Measurements from ENCODE around the gene ZNF277.

Gene ZNF277

GRCh38 chr7:112205343-112206237 lies 905 bp upstream of the ZNF277 start (continued):
- TF ChIP-seq GLIS2 (tag by site-specific recombination; IDR thresholded peaks at IDR 0.05) (no peak), ZBTB20 (tag by site-specific recombination; IDR thresholded peaks at IDR 0.05) (peak; percentile 89), ZNF423 (tag by site-specific recombination; IDR thresholded peaks at IDR 0.05) (no peak), ZNF341 (tag by site-specific recombination; IDR thresholded peaks at IDR 0.05; ENCODE audit: low read depth) (peak; percentile 81), ZNF837 (tag by site-specific recombination; IDR thresholded peaks at IDR 0.05) (no peak), ZNF555 (tag by site-specific recombination; conservative IDR thresholded peaks at IDR 0.05) (no peak), ZNF610 (tag by site-specific recombination; IDR thresholded peaks at IDR 0.05; ENCODE audit: borderline replicate concordance) (0 out of 2 replicates have a peak, but pooled peaks have one; percentile 49), ATF2 (tag by site-specific recombination; IDR thresholded peaks at IDR 0.05; ENCODE audit: low read depth) (no peak), BCL11B (tag by site-specific recombination; IDR thresholded peaks at IDR 0.05; ENCODE audit: low read depth) (0 out of 2 replicates have a peak, but pooled peaks have one; percentile 11), ZNF558 (tag by site-specific recombination; IDR thresholded peaks at IDR 0.05) (no peak), MEIS1 (CRISPR knock-in tag; IDR thresholded peaks at IDR 0.05; ENCODE audit: borderline replicate concordance) (no peak), HOXD13 (CRISPR knock-in tag; IDR thresholded peaks at IDR 0.05; ENCODE audit: borderline replicate concordance) (peak; percentile 30; the same call in 1 of the 2 replicates), ZNF596 (tag by site-specific recombination; IDR thresholded peaks at IDR 0.05) (no peak), ZNF398 (tag by site-specific recombination; IDR thresholded peaks at IDR 0.05) (peak; percentile 83), ZNF510 (tag by site-specific recombination; IDR thresholded peaks at IDR 0.05; ENCODE audit: insufficient replicate concordance) (no peak), ZNF48 (tag by site-specific recombination; IDR thresholded peaks at IDR 0.05) (no peak), ZBTB44 (tag by site-specific recombination; IDR thresholded peaks at IDR 0.05) (no peak), GLI2 (tag by site-specific recombination; IDR thresholded peaks at IDR 0.05; ENCODE audit: borderline replicate concordance, low read depth) (no peak), ZBTB11 (tag by site-specific recombination; conservative IDR thresholded peaks at IDR 0.05; ENCODE audit: low read depth) (no peak), ZNF670 (tag by site-specific recombination; IDR thresholded peaks at IDR 0.05; ENCODE audit: low read depth) (no peak), AEBP2 (tag by site-specific recombination; IDR thresholded peaks at IDR 0.05; ENCODE audit: borderline replicate concordance) (no peak), ZNF24 (tag by site-specific recombination; IDR thresholded peaks at IDR 0.05) (peak; percentile 41; the same call in 1 of the 2 replicates), ZNF211 (tag by site-specific recombination; IDR thresholded peaks at IDR 0.05; ENCODE audit: low read depth) (no peak), ZBTB8A (tag by site-specific recombination; IDR thresholded peaks at IDR 0.05) (no peak; the same call in none of the 2 replicates)
- TF ChIP-seq, protein P1, sequence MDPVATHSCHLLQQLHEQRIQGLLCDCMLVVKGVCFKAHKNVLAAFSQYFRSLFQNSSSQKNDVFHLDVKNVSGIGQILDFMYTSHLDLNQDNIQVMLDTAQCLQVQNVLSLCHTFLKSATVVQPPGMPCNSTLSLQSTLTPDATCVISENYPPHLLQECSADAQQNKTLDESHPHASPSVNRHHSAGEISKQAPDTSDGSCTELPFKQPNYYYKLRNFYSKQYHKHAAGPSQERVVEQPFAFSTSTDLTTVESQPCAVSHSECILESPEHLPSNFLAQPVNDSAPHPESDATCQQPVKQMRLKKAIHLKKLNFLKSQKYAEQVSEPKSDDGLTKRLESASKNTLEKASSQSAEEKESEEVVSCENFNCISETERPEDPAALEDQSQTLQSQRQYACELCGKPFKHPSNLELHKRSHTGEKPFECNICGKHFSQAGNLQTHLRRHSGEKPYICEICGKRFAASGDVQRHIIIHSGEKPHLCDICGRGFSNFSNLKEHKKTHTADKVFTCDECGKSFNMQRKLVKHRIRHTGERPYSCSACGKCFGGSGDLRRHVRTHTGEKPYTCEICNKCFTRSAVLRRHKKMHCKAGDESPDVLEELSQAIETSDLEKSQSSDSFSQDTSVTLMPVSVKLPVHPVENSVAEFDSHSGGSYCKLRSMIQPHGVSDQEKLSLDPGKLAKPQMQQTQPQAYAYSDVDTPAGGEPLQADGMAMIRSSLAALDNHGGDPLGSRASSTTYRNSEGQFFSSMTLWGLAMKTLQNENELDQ (tag by site-specific recombination; IDR thresholded peaks at IDR 0.05; ENCODE audit: low read depth): no peak
